Stimulated activated naive CD8-positive, alpha-beta T cell treated with anti-CD3 and anti-CD28 coated beads, Interleukin-15, amount 100 ng/mL, for 72 hours (primary cell): Measurements from ENCODE around the gene OR8K1.

Experiments used
- ATAC-seq: fragments of 150-1000 bp; cut with Tn5 transposase; 2 replicates; pipeline ENCODE4 v1.10.0; 2021; ENCODE audit warnings: mild to moderate bottlenecking, moderate library complexity
- DNase-seq, 2 donors: peaks; one replicate each; pipeline ENCODE4 v3.0.0; 2021 to 2022
- H3K27ac Mint-ChIP-seq, 2 donors: one replicate each; pipeline ENCODE4 v1.8.0; 2022; ENCODE audit warnings: mild to moderate bottlenecking in 2 of 2, mixed read lengths in 2 of 2, moderate library complexity in 2 of 2
- H3K27me3 Mint-ChIP-seq: one replicate; pipeline ENCODE4 v1.8.0; 2022; ENCODE audit warnings: mixed read lengths
- H3K4me1 Mint-ChIP-seq: one replicate; pipeline ENCODE4 v1.8.0; 2022; ENCODE audit warnings: mild to moderate bottlenecking, mixed read lengths
- H3K4me3 Mint-ChIP-seq, 2 donors: one replicate each; pipeline ENCODE4 v1.8.0; 2022; ENCODE audit warnings: mild to moderate bottlenecking in 2 of 2, mixed read lengths in 2 of 2, moderate library complexity in 1 of 2
- H3K9me3 Mint-ChIP-seq, 2 donors: one replicate each; pipeline ENCODE4 v1.8.0; 2022; ENCODE audit warnings: mixed read lengths in 2 of 2

The OR8K1 gene

DNA sequence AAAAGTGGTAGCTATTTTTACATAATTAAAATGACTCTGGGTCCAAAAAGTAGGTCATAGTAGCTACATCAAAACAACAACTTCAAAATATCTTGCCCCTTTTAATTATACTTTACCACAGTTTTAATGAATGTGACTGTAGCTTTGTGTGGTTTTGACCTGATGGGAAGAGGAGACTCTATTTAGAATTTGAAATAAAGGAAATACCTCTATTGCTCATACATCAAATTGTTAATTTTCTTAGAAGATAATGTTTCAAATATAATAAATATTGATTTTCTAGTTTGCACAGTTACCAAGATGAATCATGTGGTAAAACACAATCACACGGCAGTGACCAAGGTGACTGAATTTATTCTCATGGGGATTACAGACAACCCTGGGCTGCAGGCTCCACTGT is at the start of gene OR8K1:
TSS of gene OR8K1 (plus strand) at position 301 of the 400 bp plus-strand sequence. CDS start at position 301, 0 bp downstream.
- H3K9me3 Mint-ChIP-seq = peaks cover 17 to 18% of the 10 kb centered on the region in 2 donors
- ATAC-seq (no peak), DNase-seq (no peak)
- H3K4me1 Mint-ChIP-seq = no peaks in the 10 kb centered on the region
- H3K27ac Mint-ChIP-seq = peak within 1 kb of the TSS in 1 of 2 donors; percentile 65
- H3K27me3 Mint-ChIP-seq = no peaks in the 10 kb centered on the region
- no peak within 1 kb of the TSS for H3K4me3 Mint-ChIP-seq

DNA sequence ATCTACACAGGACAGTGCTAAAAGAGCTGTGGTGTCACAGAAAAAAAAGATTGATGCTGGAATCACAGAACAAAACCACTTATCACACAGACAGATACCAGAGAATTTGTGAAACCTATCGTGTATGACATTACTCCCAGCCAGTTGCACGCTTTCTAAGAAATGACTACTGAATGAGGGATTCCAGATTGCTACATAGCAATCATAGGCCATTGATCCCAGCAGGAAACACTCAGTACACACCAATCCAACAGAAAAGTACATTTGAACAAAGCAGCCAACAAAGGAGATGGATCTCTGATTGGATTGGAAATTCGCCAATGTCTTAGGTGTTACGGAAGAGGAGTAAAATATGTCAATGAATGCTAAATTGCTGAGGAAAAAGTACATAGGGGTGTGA is 48.9 kb upstream of the OR8K1 start:
- Mint-ChIP-seq H3K9me3 (peaks cover 7% of the 10 kb centered on the region in 2 donors), H3K27me3 (no peaks in the 10 kb centered on the region), H3K4me3 (no peak overlapping the region), H3K27ac (no peak overlapping the region), H3K4me1 (no peaks in the 10 kb centered on the region)
- no peak for DNase-seq
- ATAC-seq = no peak

DNA sequence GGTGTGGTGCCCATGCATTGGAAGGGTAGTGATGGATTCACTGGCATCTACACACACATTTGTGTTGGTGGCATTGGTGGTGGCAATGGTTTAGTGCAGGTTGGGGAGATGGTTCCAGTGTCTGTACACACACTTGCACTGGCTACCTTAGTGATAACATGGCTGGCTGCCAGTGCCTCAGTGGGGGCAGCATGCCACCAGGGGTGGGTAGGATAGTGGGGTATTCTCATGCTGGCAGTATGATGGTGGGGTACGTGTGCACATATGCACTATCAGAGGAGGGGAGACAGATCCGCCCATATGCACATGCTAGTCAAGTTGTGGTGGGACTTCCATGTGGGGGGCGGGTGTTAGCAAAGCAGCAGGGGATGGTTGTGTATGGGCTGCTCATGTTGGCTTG is 38.0 kb upstream of the OR8K1 start:
- H3K27ac Mint-ChIP-seq = no peak overlapping the region
- peaks cover 18 to 37% of the 10 kb centered on the region in 2 donors for H3K9me3 Mint-ChIP-seq
- no peak overlapping the region for H3K4me3 Mint-ChIP-seq
- no peaks in the 10 kb centered on the region for H3K27me3 Mint-ChIP-seq
- DNase-seq = no peak
- H3K4me1 Mint-ChIP-seq = no peaks in the 10 kb centered on the region
- no peak for ATAC-seq

DNA sequence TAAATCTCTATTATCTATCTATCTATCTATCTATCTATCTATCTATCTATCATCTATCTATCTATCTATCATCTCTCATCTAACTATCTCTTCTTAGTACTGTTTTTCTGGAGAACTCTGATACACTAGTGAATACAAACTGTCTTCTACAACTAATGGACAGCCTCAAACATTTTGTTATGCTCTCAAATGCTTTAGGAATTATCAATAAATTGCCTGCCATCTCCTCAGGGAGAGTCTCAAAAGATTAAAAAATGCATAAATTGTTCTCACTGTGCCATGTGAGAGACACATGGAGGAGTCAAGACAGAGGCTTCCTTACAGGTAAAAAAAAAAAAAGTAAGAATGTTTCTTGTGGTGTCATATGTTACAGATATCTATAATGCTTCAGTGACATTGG is 31.0 kb upstream of the OR8K1 start, which contains the start of gene OR8K3:
TSS of gene OR8K3 (plus strand) at position 301 of the 400 bp plus-strand sequence. CDS start 3,163 bp downstream, outside the sequence.
- ATAC-seq = no peak
- no peaks in the 10 kb centered on the region for H3K4me1 Mint-ChIP-seq
- peaks cover 0 to 5% of the 10 kb centered on the region in 2 donors for H3K9me3 Mint-ChIP-seq
- H3K4me3 Mint-ChIP-seq = no peak within 1 kb of the TSS
- no peak for DNase-seq
- no peaks in the 10 kb centered on the region for H3K27me3 Mint-ChIP-seq
- H3K27ac Mint-ChIP-seq = no peak within 1 kb of the TSS

DNA sequence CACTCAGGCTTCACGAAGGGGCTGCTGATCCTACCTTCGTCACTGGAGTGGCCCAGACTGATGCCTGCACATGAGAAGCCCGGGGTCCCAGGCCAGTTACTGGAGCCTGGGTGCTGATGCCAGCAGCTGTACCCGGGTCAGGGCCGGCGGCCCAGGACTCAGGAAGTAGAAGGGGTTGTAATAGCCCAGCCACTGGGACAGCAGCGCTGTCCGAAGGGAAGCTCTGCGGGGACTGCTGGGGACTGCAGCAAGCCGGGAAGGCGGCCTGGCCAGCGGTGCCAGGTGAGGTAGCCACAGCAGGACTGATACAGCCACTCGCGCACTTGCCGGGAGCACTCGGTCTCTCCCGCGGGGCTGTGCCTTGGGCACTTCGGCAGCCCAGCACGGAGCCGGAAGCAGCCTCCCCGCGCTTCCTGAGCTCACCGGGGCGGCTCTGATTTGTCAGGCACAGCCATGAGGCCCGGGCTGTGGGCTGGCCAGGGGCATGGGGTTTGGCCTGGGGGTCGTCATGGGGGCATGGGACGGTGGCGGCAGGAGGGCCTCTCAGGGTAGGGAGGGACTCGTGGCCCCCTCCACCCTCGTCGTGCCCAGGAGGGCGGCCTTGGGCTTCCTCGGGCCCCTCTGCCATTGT is 13.9 kb upstream of the OR8K1 start:
- H3K4me3 Mint-ChIP-seq = no peak overlapping the region
- H3K27me3 Mint-ChIP-seq = no peaks in the 10 kb centered on the region
- H3K27ac Mint-ChIP-seq = no peak overlapping the region
- DNase-seq (no peak), ATAC-seq (no peak)
- peaks cover 4 to 9% of the 10 kb centered on the region in 2 donors for H3K9me3 Mint-ChIP-seq
- no peaks in the 10 kb centered on the region for H3K4me1 Mint-ChIP-seq

DNA sequence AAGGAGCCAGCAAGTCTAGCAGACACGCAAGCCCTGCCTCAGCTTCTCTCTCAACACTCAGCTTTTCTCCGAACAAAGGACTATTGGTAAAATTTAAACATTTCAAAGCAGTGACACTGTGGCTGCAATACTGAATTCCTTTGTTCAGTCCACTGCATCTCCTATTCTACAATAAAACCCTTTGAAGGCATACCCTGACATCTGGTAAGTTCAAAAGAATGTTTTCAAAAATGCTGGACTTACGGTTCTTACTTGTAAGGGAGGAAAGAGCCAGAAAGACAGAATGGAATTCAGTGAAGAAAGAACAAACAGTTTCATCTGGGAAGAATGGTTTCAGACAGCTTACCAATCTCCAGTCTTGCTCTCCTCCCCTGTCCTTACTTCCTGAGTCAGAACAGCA is 12.7 kb upstream of the OR8K1 start:
- H3K4me3 Mint-ChIP-seq = no peak overlapping the region
- no peak for ATAC-seq
- no peak for DNase-seq
- H3K27me3 Mint-ChIP-seq = no peaks in the 10 kb centered on the region
- peaks cover 4 to 9% of the 10 kb centered on the region in 2 donors for H3K9me3 Mint-ChIP-seq
- H3K4me1 Mint-ChIP-seq = no peaks in the 10 kb centered on the region
- no peak overlapping the region for H3K27ac Mint-ChIP-seq

DNA sequence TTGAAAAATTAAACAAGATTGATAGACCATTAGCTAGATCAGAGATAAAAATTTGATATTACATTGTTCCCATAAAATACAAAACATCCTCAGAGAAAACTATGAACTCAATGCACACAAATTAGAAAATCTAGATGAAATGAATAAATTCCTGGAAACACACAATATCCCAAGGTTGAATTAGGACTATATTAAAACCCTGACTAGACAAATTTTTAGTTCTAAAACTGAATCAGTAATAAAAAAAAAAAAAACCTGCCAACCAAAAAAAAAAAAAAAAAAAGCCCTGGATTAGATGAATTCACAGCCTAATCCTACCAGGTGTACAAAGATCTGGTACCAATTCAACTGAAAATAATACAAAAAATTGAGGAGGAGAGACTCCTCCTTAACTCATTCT is 5.5 kb upstream of the OR8K1 start:
- Mint-ChIP-seq H3K27ac (no peak overlapping the region), H3K4me3 (no peak overlapping the region), H3K27me3 (no peaks in the 10 kb centered on the region), H3K9me3 (peaks cover 8 to 15% of the 10 kb centered on the region in 2 donors), H3K4me1 (no peaks in the 10 kb centered on the region)
- DNase-seq (no peak), ATAC-seq (no peak)

DNA sequence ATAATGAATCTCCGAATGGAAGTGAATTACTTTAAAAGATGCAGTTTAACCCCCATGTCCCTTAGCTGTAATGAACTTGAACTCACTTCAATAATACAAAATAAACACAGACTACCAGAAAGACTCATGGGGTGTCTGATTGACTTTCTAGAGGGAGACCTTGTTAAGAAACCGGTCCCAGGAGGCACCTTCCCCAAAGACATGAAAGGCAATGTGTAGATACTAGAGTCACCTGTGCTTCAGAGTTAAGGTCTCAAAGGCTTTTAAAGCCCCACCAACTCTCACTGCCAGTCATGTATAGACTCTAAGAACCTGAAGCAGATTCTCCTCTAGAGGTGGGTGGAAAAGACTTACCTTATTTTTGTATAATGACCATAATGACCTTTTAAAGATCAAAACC is 8.2 kb downstream of the OR8K1 start, which contains the start of gene OR8J1:
TSS of gene OR8J1 (plus strand) at position 301 of the 400 bp plus-strand sequence. CDS start 5,956 bp downstream, outside the sequence.
- Mint-ChIP-seq H3K27me3 (no peaks in the 10 kb centered on the region), H3K9me3 (peaks cover 0 to 8% of the 10 kb centered on the region in 2 donors), H3K27ac (no peak within 1 kb of the TSS), H3K4me1 (no peaks in the 10 kb centered on the region), H3K4me3 (no peak within 1 kb of the TSS)
- DNase-seq (no peak), ATAC-seq (no peak)

DNA sequence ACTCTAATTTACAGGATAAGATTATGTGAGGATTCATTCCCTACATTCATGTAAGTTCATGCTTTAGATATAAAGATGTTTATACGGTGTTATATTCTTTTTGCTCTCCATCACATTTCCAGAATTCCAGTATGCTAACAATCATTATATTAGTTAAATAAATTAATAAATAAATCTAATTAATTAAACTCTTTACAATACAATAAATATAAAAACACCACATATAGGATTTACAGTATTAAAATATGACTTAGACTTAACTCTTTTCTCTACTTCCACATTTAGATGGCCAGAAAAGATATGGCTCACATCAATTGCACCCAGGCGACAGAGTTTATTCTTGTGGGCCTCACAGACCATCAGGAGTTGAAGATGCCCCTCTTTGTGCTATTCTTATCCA is 29.5 kb downstream of the OR8K1 start, which contains the start of gene OR8U1:
TSS of gene OR8U1 (plus strand) at position 301 of the 400 bp plus-strand sequence. CDS start at position 301, 0 bp downstream.
- no peaks in the 10 kb centered on the region for H3K4me1 Mint-ChIP-seq
- H3K9me3 Mint-ChIP-seq = peaks cover 14 to 18% of the 10 kb centered on the region in 2 donors
- DNase-seq = no peak
- H3K27ac Mint-ChIP-seq = no peak within 1 kb of the TSS
- no peak for ATAC-seq
- no peak within 1 kb of the TSS for H3K4me3 Mint-ChIP-seq
- no peaks in the 10 kb centered on the region for H3K27me3 Mint-ChIP-seq

DNA sequence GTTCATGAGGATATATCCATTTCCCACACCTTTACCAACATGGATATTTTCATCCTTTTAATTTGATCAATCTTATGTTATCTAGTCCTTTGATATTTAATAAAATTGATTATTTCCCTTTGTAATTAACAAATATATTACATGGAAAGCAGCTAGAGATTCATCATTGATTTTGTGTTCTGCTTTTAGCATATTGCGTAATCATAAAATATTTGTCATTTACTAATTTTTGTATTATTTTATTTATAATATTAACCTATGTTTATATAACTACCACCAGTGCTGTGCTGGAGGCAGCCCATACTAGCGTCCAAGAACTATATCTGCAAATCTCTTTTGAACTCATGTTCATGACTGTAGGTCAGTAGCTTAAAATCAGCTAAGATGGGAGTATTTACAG is 34.3 kb downstream of the OR8K1 start:
- Mint-ChIP-seq H3K27ac (no peak overlapping the region), H3K4me3 (no peak overlapping the region), H3K27me3 (no peaks in the 10 kb centered on the region), H3K9me3 (peaks cover 9 to 24% of the 10 kb centered on the region in 2 donors), H3K4me1 (no peaks in the 10 kb centered on the region)
- ATAC-seq (no peak), DNase-seq (no peak)

DNA sequence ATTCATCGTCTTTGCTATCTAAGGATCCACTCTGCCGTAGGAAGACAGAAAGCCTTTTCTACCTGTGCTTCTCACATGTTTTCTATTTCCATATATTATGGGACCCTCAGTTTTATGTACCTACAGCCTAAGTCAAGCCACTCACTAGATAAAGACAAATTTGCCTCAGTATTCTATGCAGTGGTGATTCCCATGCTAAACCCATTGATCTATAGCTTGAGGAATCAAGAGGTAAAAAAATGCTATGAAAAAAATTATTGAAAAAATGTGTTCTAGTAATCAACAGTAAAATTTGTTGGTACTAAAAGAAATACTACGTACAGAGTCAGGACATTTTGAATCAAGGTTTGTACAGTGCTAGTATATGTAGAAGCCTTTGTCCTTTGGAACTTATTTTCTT is 48.5 kb downstream of the OR8K1 start:
- Mint-ChIP-seq H3K4me1 (no peaks in the 10 kb centered on the region), H3K9me3 (peaks cover 0 to 8% of the 10 kb centered on the region in 2 donors), H3K27ac (no peak overlapping the region), H3K27me3 (no peaks in the 10 kb centered on the region), H3K4me3 (no peak overlapping the region)
- DNase-seq (no peak), ATAC-seq (no peak)

DNA sequence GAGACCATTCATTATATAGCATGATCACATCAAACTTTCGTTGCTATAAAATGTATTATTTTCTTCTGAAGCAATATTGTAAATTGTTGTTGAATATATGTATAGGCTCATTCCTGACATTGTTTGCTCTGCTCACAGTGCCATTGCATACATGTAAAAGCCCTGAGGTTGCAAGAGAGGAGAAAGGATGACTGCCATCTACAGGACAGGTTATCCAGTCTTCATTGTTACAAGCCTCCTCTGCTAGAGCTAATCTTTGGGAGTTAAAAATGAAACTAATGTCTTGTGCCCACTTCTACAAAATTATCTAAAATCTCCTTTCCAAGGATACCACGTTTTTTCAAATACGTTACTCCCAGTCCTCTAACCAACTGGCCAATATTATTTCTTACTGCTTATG is 50.2 kb downstream of the OR8K1 start:
- Mint-ChIP-seq H3K27ac (no peak overlapping the region), H3K4me3 (no peak overlapping the region), H3K9me3 (peaks cover 0 to 8% of the 10 kb centered on the region in 2 donors), H3K27me3 (no peaks in the 10 kb centered on the region), H3K4me1 (no peaks in the 10 kb centered on the region)
- DNase-seq (no peak), ATAC-seq (no peak)
